ENCODE measurements around the gene SHROOM4. TPM values are rescaled to one million over a fixed set of nuclear protein-coding genes. Genes with fewer than 3 reads are reported as not detected.

Gene SHROOM4
- total RNA-seq, 1 experiment from 2014 or later, result 0.13 TPM

GRCh38 chrX:50618788-50619558 lies 195.0 kb downstream of the SHROOM4 start:
- no peak for ATAC-seq
- CTCF ChIA-PET, result no interaction called here

DNA sequence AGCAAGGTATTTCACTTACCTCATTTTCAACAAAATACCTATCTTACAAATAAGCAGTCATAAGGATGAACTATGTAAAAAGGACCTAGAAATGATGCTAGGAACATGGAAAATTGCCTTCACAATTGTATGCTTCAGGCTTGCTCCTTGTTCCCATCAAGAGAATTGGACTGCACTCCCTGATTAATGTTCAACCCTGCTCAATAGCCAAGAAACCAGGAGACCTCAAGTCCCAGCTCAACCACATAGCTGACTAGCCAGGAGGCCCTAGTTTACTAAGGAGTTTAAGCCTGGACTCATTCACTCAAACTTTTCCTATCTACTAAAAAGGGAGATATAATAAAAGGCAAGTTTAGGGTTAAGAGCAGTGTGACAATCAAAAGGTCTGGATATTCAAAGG lies 196.8 kb downstream of the SHROOM4 start:
- H3K36me3 ChIP-seq (ENCODE audit: control insufficient read depth, insufficient read depth, low read length), result no peaks in the 10 kb centered on the region
- H3K4me1 ChIP-seq (ENCODE audit: control insufficient read depth, insufficient read depth, low read length), result no peaks in the 10 kb centered on the region
- ChIA-PET CTCF (no interaction called here), POLR2A (no interaction called here)
- in situ Hi-C loops (cut with HindIII; ENCODE audit: low pct_unique_long_range_greater_than_20kb, low sequenced_read_pairs), result no loop called here
- DNase-seq (ENCODE audit: low read depth, low spot score), result no peak
- ATAC-seq, result no peak
- H3K27me3 ChIP-seq (ENCODE audit: control insufficient read depth, insufficient read depth, low read length), result no peaks in the 10 kb centered on the region; the same call in 1 of the 2 replicates
- no peak overlapping the region for H3K4me3 ChIP-seq (ENCODE audit: low read depth in 2 of 2, low read length in 2 of 2)
- intact Hi-C loops (cut with micrococcal nuclease; ENCODE audit: unreplicated experiment), result no loop called here
- H3K27ac ChIP-seq (ENCODE audit: low read length), result no peak overlapping the region
- BruUV-seq (replicated peaks), result no TSS peak
- no peak for TF ChIP-seq TCF7L2 (IDR thresholded peaks at IDR 0.05; ENCODE audit: low read depth, low read length)
- TF ChIP-seq CTCF (IDR thresholded peaks at IDR 0.05), result no peak
- no peaks in the 10 kb centered on the region for H3K9me3 ChIP-seq (ENCODE audit: control insufficient read depth, insufficient read depth, low read depth, low read length)

More at GRCh38 chrX:50618788-50619558, 195.0 kb downstream of the SHROOM4 start:
- no peak for TF ChIP-seq SIN3A (IDR thresholded peaks at IDR 0.05; ENCODE audit: borderline replicate concordance, insufficient read depth, low read depth, low read length)
- no peak for TF ChIP-seq CTCF (IDR thresholded peaks at IDR 0.05)
- no peak for TF ChIP-seq REST (IDR thresholded peaks at IDR 0.05; ENCODE audit: insufficient read depth in 1 of 2, low read depth in 2 of 2, low read length in 1 of 2)
- no peak for TF ChIP-seq TCF7L2 (IDR thresholded peaks at IDR 0.05; ENCODE audit: low read depth, low read length)
- no peak for TF ChIP-seq POLR2AphosphoS5 (IDR thresholded peaks at IDR 0.05; ENCODE audit: low read depth, low read length)
- POLR2A ChIA-PET, result no interaction called here
- H3K4me1 ChIP-seq (ENCODE audit: control insufficient read depth, insufficient read depth, low read length), result no peaks in the 10 kb centered on the region
- H3K4me3 ChIP-seq (ENCODE audit: low read depth in 2 of 2, low read length in 2 of 2), result no peak overlapping the region
- H3K27ac ChIP-seq (ENCODE audit: low read length), result no peak overlapping the region
- no peaks in the 10 kb centered on the region; the same call in 1 of the 2 replicates for H3K27me3 ChIP-seq (ENCODE audit: control insufficient read depth, insufficient read depth, low read length)
- intact Hi-C loops (cut with micrococcal nuclease; ENCODE audit: unreplicated experiment), result no loop called here
- no peak for DNase-seq (ENCODE audit: low read depth, low spot score)
- no peaks in the 10 kb centered on the region for H3K36me3 ChIP-seq (ENCODE audit: control insufficient read depth, insufficient read depth, low read length)
- no peaks in the 10 kb centered on the region for H3K9me3 ChIP-seq (ENCODE audit: control insufficient read depth, insufficient read depth, low read depth, low read length)
- BruUV-seq (replicated peaks), result no TSS peak
- in situ Hi-C loops (cut with HindIII; ENCODE audit: low pct_unique_long_range_greater_than_20kb, low sequenced_read_pairs), result no loop called here

Measured in Panc1 (cell line).